ENCODE data around the gene LRRC57. TPM values are rescaled to one million over a fixed set of nuclear protein-coding genes. Genes with fewer than 3 reads are reported as not detected.

The LRRC57 gene
- total RNA-seq, 1 donor from 2014 or later: 16.9 TPM

- intact Hi-C loops (cut with DNase I): no loop called here
- no peak for DNase-seq (ENCODE audit: low spot score)
Measured at GRCh38 chr15:42498212-42499068, 50.2 kb downstream of the LRRC57 start.

- intact Hi-C loops (cut with DNase I): no loop called here
- peak; percentile 98 for DNase-seq (ENCODE audit: low spot score)
Measured at GRCh38 chr15:42495361-42496212, 53.0 kb downstream of the LRRC57 start, which contains the start of gene SNAP23. SNAP23 (plus strand) TSS chr15:42495634; CDS start chr15:42511847, 16,213 bp downstream.

DNA sequence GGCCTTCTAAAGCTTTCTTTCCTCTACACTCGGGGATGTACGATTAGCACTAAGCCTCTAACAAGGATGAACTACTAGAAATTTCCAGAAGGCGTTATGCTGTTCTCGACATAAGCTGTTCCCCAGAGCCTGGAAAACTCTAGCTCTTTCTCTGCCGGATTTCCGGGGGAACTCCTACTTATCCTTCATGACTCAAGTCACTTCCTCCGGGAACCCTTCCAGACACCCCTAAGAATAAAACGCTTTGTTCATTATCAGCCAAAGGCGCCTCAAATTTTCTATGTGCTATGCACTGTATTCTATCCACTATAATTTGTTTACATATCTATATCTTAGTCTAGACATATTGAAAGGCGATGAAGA, 53.6 kb downstream of the LRRC57 start:
- peak; percentile 88 for DNase-seq (ENCODE audit: low spot score)
- intact Hi-C loops (cut with DNase I): no loop called here

GRCh38 chr15:42493679-42494078, 54.9 kb downstream of the LRRC57 start:
- intact Hi-C loops (cut with DNase I): no loop called here
- no peak for DNase-seq (ENCODE audit: low spot score)

DNA sequence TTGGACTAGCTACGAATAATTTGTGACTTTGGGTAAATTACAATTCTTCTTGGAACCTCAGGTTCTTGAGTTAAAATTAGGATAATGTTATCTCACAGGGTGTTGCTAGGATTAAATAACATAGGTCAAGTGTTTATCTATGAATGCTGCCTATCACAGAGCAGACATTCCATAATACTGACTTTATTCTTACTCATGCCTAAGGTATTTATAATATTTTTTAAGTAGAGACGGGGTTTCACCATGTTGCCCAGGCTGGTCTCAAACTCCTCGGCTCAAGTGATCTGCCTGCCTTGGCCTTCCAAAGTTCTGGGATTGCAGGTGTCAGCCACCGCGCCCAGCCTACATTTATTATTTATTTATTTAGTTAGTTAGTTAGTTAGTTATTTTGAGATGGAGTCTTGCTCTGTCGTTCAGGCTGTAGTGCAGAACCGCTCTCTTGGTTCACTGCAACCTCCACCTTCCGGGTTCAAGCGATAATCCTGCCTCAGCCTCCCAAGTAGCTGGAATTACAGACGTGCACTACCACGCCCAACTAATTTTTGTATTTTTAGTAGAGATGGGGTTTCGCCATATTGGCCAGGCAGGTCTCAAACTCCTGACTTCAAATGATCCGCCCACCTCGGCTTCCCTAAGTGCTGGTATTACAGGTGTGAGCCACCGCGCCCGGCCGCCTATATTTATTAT, 56.9 kb downstream of the LRRC57 start:
- intact Hi-C loops (cut with DNase I): no loop called here
- no peak for DNase-seq (ENCODE audit: low spot score)

DNA sequence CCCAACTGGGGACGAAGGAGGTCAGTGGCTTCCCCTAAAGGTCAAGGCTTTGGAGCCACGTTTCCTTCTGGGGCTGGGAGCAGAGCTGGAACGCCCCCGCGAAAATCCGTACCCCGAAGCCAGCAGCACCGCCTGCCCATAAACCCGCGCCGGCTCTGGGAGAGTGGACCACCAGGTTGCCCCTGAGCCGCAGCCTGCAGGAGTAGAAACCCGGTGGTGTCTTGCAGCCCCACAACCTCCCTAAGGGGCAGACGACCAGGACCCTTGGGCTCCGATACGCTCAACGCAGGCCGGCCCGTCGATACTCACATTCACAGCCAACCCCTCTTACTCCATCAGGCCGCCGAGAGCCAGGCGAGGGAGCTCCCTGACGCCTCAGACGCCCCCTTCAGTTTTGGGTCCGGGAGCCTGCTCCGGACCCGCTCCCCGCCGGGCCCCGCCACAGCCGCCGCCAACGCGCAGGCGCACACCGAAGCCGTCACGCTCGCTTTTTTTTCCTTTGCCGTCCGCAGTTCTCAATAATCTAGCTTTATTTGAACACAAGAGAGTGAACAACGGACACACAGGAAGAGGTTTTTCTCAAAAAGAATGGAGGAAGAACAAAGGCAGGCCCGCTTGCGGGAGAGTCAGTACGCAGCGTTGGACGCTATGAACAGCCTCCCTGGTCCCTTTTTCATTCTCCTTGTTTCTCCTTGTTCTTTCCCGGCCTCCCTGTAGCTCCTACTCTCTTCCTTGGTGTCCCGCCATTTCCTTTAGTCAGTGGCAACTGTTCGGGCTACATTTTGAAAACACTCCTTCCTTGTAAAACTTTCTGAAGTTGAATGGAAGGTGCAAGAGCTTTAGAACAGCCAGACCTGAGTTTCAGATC, 57.7 kb downstream of the LRRC57 start, which contains the start of gene ZNF106:
Gene ZNF106, minus strand, starts transcription at position 471 of the 868 bp plus-strand sequence. CDS start 18,852 bp downstream, outside the sequence.
- DNase-seq (ENCODE audit: low spot score): peak; percentile 95
- intact Hi-C loops (cut with DNase I): no loop called here

GRCh38 chr15:42490291-42490670, 58.3 kb downstream of the LRRC57 start:
- intact Hi-C loops (cut with DNase I): no loop called here
- no peak for DNase-seq (ENCODE audit: low spot score)

Other genes with a start within 250 kb of the LRRC57 start
- 14.8 TPM for gene CAPN3, start 189.3 kb downstream of the LRRC57 start, total RNA-seq
- gene ZNF106, start 57.7 kb downstream of the LRRC57 start, total RNA-seq: 691 TPM
- gene SNAP23, start 53.2 kb downstream of the LRRC57 start, total RNA-seq: 48.2 TPM
- gene HAUS2, start within 50 bp of the LRRC57 start, total RNA-seq: 14.7 TPM
- gene STARD9, start 26.8 kb upstream of the LRRC57 start, total RNA-seq: 9.2 TPM
- 6.5 TPM for gene CDAN1, start 188.3 kb upstream of the LRRC57 start, total RNA-seq

Data from cardiac septum (tissue), 1 donor.